DOHH2 (cell line): Measurements from ENCODE around the gene STPG2.

Experiments
- EZH2phosphoT487 ChIP-seq: fragments of 200-600 bp; sonication (generic); IDR thresholded peaks from 2 replicates; pipeline ENCODE4 v1.6.1; 2017; ENCODE audit warnings: borderline replicate concordance, mild to moderate bottlenecking, antibody characterized with exemption, low read length, moderate library complexity, mixed read lengths
- TF ChIP-seq, protein P1 (sequence below): fragments of 200-600 bp; sonication (generic); IDR thresholded peaks from one replicate; pipeline ENCODE4 v1.5.1; 2014; ENCODE audit warnings: antibody characterized with exemption, mild to moderate bottlenecking, low read depth, low read length; ENCODE audit not compliant: poor library complexity, severe bottlenecking

GRCh38 chr4:97587912-97588311, 555.4 kb downstream of the STPG2 start:
- TF ChIP-seq, protein P1, sequence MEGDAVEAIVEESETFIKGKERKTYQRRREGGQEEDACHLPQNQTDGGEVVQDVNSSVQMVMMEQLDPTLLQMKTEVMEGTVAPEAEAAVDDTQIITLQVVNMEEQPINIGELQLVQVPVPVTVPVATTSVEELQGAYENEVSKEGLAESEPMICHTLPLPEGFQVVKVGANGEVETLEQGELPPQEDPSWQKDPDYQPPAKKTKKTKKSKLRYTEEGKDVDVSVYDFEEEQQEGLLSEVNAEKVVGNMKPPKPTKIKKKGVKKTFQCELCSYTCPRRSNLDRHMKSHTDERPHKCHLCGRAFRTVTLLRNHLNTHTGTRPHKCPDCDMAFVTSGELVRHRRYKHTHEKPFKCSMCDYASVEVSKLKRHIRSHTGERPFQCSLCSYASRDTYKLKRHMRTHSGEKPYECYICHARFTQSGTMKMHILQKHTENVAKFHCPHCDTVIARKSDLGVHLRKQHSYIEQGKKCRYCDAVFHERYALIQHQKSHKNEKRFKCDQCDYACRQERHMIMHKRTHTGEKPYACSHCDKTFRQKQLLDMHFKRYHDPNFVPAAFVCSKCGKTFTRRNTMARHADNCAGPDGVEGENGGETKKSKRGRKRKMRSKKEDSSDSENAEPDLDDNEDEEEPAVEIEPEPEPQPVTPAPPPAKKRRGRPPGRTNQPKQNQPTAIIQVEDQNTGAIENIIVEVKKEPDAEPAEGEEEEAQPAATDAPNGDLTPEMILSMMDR: no peak
- TF ChIP-seq EZH2phosphoT487: no peak
